ENCODE measurements around the gene IDS. TPM values are rescaled to one million over a fixed set of nuclear protein-coding genes. Genes with fewer than 3 reads are reported as not detected.
"Not testable (repeated sequence)": the region's sequence is repeated elsewhere in the genome, so short reads cannot be mapped to it uniquely, and the experiment has no call there.

IDS gene
- total RNA-seq, 1 experiment from 2014 or later = 75.1 TPM

- no peak for DNase-seq (ENCODE audit: low spot score)
Observed at GRCh38 chrX:149527705-149528104, 22.6 kb upstream of the IDS start.

GRCh38 chrX:149526318-149527033 is 21.4 kb upstream of the IDS start:
- not testable (repeated sequence) for DNase-seq (ENCODE audit: low spot score)

GRCh38 chrX:149525903-149526302 is 20.8 kb upstream of the IDS start:
- DNase-seq (ENCODE audit: low spot score) = not testable (repeated sequence)

GRCh38 chrX:149525389-149525788 is 20.3 kb upstream of the IDS start:
- peak; percentile 38 for DNase-seq (ENCODE audit: low spot score)

GRCh38 chrX:149522916-149523315 is 17.8 kb upstream of the IDS start:
- DNase-seq (ENCODE audit: low spot score) = no peak

- DNase-seq (ENCODE audit: low spot score) = no peak
Observed at GRCh38 chrX:149521438-149521837, 16.3 kb upstream of the IDS start.

- DNase-seq (ENCODE audit: low spot score) = not testable (repeated sequence)
Observed at GRCh38 chrX:149520636-149521277, 15.7 kb upstream of the IDS start.

GRCh38 chrX:149518236-149518635 is 13.1 kb upstream of the IDS start:
- no peak for DNase-seq (ENCODE audit: low spot score)

GRCh38 chrX:149517308-149517707 is 12.2 kb upstream of the IDS start:
- DNase-seq (ENCODE audit: low spot score) = no peak

- no peak for DNase-seq (ENCODE audit: low spot score)
Observed at GRCh38 chrX:149516604-149517003, 11.5 kb upstream of the IDS start.

- DNase-seq (ENCODE audit: low spot score) = no peak
Observed at GRCh38 chrX:149515954-149516602, 11.0 kb upstream of the IDS start.

GRCh38 chrX:149513825-149514428 is 8.8 kb upstream of the IDS start:
- DNase-seq (ENCODE audit: low spot score) = peak; percentile 49

- peak; percentile 23 for DNase-seq (ENCODE audit: low spot score)
Observed at GRCh38 chrX:149512225-149512885, 7.2 kb upstream of the IDS start.

- no peak for DNase-seq (ENCODE audit: low spot score)
Observed at GRCh38 chrX:149511081-149511480, 6.0 kb upstream of the IDS start.

GRCh38 chrX:149510386-149510785 is 5.3 kb upstream of the IDS start:
- DNase-seq (ENCODE audit: low spot score) = no peak

GRCh38 chrX:149508467-149508866 is 3.4 kb upstream of the IDS start:
- no peak for DNase-seq (ENCODE audit: low spot score)

GRCh38 chrX:149506349-149506748 is 1.2 kb upstream of the IDS start:
- DNase-seq (ENCODE audit: low spot score) = no peak

GRCh38 chrX:149505671-149506070 is 565 bp upstream of the IDS start:
- no peak for DNase-seq (ENCODE audit: low spot score)

- peak; percentile 47 for DNase-seq (ENCODE audit: low spot score)
Observed at GRCh38 chrX:149504226-149504914, 736 bp downstream of the IDS start.

GRCh38 chrX:149503446-149503845 is 1.7 kb downstream of the IDS start:
- DNase-seq (ENCODE audit: low spot score) = peak; percentile 54

GRCh38 chrX:149502923-149503322 is 2.2 kb downstream of the IDS start:
- not testable (repeated sequence) for DNase-seq (ENCODE audit: low spot score)

Data from H4 (cell line).